Esophagus muscularis mucosa (tissue), 3 donors: ENCODE measurements around the gene AHR.

ENCODE experiments used
- CTCF ChIP-seq, 3 experiments: fragments of 200-600 bp in 2 of 3; fragments of 450-650 bp in 1 of 3; sonication (generic) in 2 of 3; IDR thresholded peaks; one replicate each; pipeline ENCODE4 v1.5.1; 2017 to 2019; ENCODE audit warnings: antibody characterized with exemption in 3 of 3, mild to moderate bottlenecking in 2 of 3, moderate library complexity in 1 of 3
- POLR2A ChIP-seq: fragments of 450-650 bp; IDR thresholded peaks from one replicate; pipeline ENCODE4 v1.6.1; 2017; ENCODE audit warnings: antibody characterized with exemption, moderate library complexity, mild to moderate bottlenecking, low read depth

GRCh38 chr7:17342756-17343155 is 44.3 kb downstream of the AHR start:
- TF ChIP-seq CTCF (IDR thresholded peaks at IDR 0.05) (no peak), POLR2A (no peak)
